Measurements from ENCODE around the gene MTPN. TPM values are rescaled to one million over a fixed set of nuclear protein-coding genes. Genes with fewer than 3 reads are reported as not detected.

The MTPN gene
- total RNA-seq, 1 experiment from 2014 or later = 98.2 TPM

GRCh38 chr7:135904282-135904681, 72.9 kb downstream of the MTPN start:
- no peaks in the 10 kb centered on the region for H3K9me3 Mint-ChIP-seq
- TF ChIP-seq CTCF (conservative IDR thresholded peaks at IDR 0.05) = no peak
- H3K36me3 Mint-ChIP-seq (ENCODE audit: insufficient read depth in 1 of 3, low read depth in 3 of 3) = no peaks in the 10 kb centered on the region

More at GRCh38 chr7:135904282-135904681, 72.9 kb downstream of the MTPN start:
- Histone ChIP-seq H3K56ac (ENCODE audit: insufficient read length, low read depth, low read length) (no peak overlapping the region), H2BK12ac (ENCODE audit: insufficient read length, low read depth, low read length) (no peak overlapping the region), H3K27ac (ENCODE audit: insufficient read length, low read depth, low read length) (no peak overlapping the region), H4K5ac (ENCODE audit: insufficient read length, low read depth, low read length) (no peak overlapping the region), H2BK15ac (ENCODE audit: low read depth, low read length) (no peak overlapping the region), H3K4me2 (ENCODE audit: insufficient read depth, insufficient read length, low read length) (no peak overlapping the region), H3K9ac (ENCODE audit: extremely low read depth, insufficient read length, low read length) (no peak overlapping the region), H3K4me1 (ENCODE audit: insufficient read depth, low read length) (0 out of 2 replicates have a peak, but pooled peaks cover 3% of the 10 kb centered on the region), H3K18ac (ENCODE audit: insufficient read length, low read depth, low read length) (no peak overlapping the region), H3T11ph (ENCODE audit: low read length) (no peak overlapping the region), H3K14ac (ENCODE audit: insufficient read depth, low read length) (no peak overlapping the region), H3K4ac (ENCODE audit: low read depth, low read length) (no peak overlapping the region), H2BK5ac (ENCODE audit: insufficient read length, low read length) (no peak overlapping the region), H2BK120ac (ENCODE audit: low read depth, low read length, poor library complexity, severe bottlenecking) (no peak overlapping the region), H2AFZ (ENCODE audit: low read length) (no peak overlapping the region), H3K79me2 (ENCODE audit: insufficient read depth, low read length) (no peaks in the 10 kb centered on the region), H3K27me3 (ENCODE audit: insufficient read depth, low read length) (no peaks in the 10 kb centered on the region), H3K79me1 (ENCODE audit: insufficient read depth, low read depth, low read length, poor library complexity, severe bottlenecking) (no peaks in the 10 kb centered on the region), H2BK20ac (ENCODE audit: low read depth, low read length, poor library complexity, severe bottlenecking) (no peak overlapping the region), H3K23me2 (ENCODE audit: insufficient read length, low read depth, low read length, poor library complexity, severe bottlenecking) (no peaks in the 10 kb centered on the region), H4K91ac (ENCODE audit: insufficient read length, low read depth, low read length) (no peak overlapping the region), H4K20me1 (ENCODE audit: control insufficient read depth, insufficient read depth, insufficient read length) (no peaks in the 10 kb centered on the region), H2AK5ac (ENCODE audit: insufficient read length, low read length) (no peak overlapping the region), H3K9me3 (ENCODE audit: control insufficient read depth, low read depth, low read length) (no peaks in the 10 kb centered on the region), H3K23ac (ENCODE audit: insufficient read length, low read depth, low read length) (no peak overlapping the region), H4K8ac (replicated peaks; ENCODE audit: insufficient read length, low read depth, low read length) (no peak overlapping the region)
- peaks cover 9 to 10% of the 10 kb centered on the region in 2 experiments; a peak in 3 of 4 replicates for H3K4me1 Mint-ChIP-seq
- DNase-seq = no peak
- WGBS (ENCODE audit: extremely low coverage, insufficient read length, low lambda C conversion rate) = no CpG with 5 or more reads among the region's 3 CpGs
- no peak overlapping the region for H3K4me3 Mint-ChIP-seq
- peak overlapping the region in 1 of 3 experiments; percentile 41; a peak in 1 of 7 replicates for H3K27ac Mint-ChIP-seq
- H3K27me3 Mint-ChIP-seq (ENCODE audit: low read depth) = no peaks in the 10 kb centered on the region

Data from H9 (cell line).